C4-2B (cell line): ENCODE results near the gene ARAP2.

Experiments
- H3K27ac ChIP-seq: fragments of 450-650 bp; 2 replicates; pipeline ENCODE4 v1.5.1; 2017
- CTCF ChIP-seq: fragments of 450-650 bp; conservative IDR thresholded peaks from 2 replicates; pipeline ENCODE4 v1.5.1; 2017; ENCODE audit warnings: mild to moderate bottlenecking
- ZFX ChIP-seq: fragments of 450-650 bp; IDR thresholded peaks from 2 replicates; pipeline ENCODE4 v1.6.1; 2017

The ARAP2 gene

GRCh38 chr4:36283912-36284465 lies 39.7 kb upstream of the ARAP2 start:
- no peak overlapping the region for H3K27ac ChIP-seq
- no peak for TF ChIP-seq CTCF
- no peak for TF ChIP-seq ZFX

DNA sequence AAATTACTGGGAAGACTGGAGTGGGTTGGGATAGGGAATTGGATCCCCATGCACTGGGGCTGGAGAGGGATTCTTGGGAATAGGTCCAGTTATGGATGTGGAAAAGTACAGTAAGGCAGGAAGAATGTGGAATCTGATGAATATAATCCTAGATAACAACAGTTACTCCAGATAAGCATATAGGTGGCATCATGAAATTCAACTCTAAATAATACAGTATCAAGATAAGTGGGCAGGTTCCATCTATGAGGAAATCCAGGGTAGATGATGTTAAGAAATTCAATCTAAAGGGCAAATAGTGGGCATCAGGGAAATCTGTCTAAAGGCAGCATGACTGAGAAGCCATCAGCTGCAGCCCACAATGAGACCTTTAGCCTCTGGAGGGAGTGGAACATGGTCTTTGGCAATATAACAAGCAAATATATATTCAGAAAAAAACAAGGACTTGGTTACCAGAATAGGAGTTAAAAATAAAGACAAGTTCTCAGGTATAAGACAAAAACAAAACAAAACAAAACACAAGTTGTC lies 38.3 kb upstream of the ARAP2 start:
- no peak overlapping the region for H3K27ac ChIP-seq
- TF ChIP-seq ZFX (no peak), CTCF (no peak)

DNA sequence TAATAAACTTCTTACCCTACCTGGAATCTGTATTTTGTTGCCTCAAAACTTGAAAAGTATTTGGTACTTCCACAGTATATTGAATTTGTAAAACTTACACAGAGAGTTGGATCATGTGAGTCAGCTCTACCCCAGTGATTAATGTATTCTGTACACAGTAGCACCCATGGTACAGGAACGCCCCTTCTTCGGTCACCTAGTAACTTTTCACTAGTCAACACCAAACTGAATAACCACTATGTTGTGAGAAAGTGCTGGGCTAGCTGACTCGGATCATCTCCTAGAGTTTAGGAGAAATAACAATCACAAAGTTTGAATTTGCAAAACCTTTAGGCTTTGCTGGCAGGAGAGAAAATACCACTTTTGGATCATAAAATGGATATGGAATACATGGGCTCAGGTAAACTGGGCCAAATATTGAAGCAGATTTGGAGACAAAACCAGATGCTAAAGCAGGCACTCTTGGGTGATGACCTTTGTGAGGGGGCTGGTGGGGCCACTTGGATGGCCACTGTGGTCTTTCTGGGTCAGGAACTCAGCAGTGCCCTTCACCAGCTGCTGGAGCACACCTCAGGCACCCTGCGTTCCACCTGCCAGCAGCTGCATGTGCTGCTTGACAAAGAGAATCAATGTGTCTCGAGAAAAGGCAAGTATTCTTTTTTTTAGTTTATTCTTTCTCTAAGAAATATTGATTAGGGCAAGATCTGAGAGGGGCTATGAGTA lies 37.2 kb upstream of the ARAP2 start, which contains the start of gene DTHD1:
Gene DTHD1, plus strand, starts transcription at position 233 of the 723 bp plus-strand sequence. Its CDS starts 143 bp downstream, at position 376.
- H3K27ac ChIP-seq: no peak within 1 kb of the TSS
- TF ChIP-seq ZFX: no peak

GRCh38 chr4:36280555-36280954 lies 36.2 kb upstream of the ARAP2 start:
- no peak for TF ChIP-seq ZFX
- TF ChIP-seq CTCF: no peak
- no peak overlapping the region for H3K27ac ChIP-seq

DNA sequence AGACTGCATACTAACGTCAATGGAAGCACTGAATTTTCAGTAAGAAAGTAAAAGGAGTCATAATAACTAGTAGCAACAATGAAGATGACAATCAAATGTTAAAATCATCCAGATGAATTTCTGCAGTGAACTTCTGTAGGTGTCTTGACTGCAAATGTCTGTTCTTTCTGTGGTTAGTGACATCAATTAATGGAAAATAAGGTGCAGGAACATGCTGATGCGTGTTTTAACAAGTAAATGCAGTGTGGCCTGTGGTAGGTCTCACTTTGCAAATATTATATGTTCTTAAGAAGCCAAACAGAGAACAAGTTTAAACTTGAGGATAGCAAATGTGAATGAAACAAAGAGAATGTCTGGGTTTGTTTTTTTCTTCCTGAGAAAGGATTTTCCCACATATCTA lies 34.5 kb upstream of the ARAP2 start:
- H3K27ac ChIP-seq: no peak overlapping the region
- TF ChIP-seq CTCF (no peak), ZFX (no peak)

DNA sequence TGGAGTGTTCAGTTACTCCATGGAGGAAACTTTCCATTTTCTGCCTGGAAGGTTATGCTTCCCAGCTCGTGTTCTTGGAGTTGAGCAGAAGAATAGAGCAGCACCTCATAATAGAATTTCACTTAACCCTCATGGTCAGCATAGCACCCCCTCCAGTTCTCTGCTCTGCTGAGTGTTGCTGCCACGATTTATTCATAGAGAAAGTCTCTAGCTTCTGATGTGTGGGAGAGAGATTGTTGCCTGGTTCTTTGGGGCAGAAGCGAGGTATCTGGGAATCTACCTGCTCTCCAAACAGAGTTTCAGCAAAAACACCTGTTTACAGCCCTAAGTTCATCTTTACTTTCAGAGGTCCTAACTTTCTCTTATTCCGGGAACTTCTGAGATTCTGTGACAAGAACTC lies 33.2 kb upstream of the ARAP2 start:
- no peak overlapping the region for H3K27ac ChIP-seq
- TF ChIP-seq ZFX (no peak), CTCF (no peak)

GRCh38 chr4:36274158-36274557 lies 29.8 kb upstream of the ARAP2 start:
- TF ChIP-seq CTCF (no peak), ZFX (no peak)
- no peak overlapping the region for H3K27ac ChIP-seq
